GM19463 (cell line): Measurements from ENCODE around the gene LCE3E.

Experiments used
- ATAC-seq: cut with Tn5 transposase; IDR thresholded peaks from one replicate; pipeline ENCODE4 v1.9.1; 2021; ENCODE audit warnings: mild to moderate bottlenecking, moderate library complexity; ENCODE audit not compliant: unreplicated experiment

LCE3E gene

DNA sequence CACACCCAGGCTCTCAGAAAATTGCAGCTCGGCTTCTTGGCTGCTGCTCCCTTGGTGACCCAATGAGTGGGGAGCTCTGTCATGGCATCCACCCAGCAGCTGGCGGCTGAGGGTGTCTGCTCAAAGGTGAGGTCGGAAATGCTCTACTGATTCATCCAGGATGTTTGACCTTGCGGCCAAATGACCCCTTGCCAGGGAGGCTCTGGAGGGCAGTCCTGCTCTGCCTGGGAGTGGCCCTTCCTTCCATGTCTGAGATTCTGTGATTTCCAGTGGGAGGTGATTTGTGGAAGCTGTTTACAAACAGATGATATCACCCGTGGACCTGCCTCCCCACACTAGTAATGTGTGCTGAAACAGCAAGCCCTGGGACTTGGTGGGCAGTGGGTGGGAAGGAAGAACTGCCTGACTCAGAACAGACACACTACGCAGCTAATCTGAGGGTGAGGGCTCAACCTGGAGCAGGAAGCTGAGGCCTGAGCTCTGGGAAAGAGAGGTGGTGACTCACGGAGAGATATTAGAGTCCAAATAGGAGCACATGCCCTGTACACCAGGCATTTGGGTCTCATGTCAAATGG lies 49.3 kb downstream of the LCE3E start:
- no peak for ATAC-seq

DNA sequence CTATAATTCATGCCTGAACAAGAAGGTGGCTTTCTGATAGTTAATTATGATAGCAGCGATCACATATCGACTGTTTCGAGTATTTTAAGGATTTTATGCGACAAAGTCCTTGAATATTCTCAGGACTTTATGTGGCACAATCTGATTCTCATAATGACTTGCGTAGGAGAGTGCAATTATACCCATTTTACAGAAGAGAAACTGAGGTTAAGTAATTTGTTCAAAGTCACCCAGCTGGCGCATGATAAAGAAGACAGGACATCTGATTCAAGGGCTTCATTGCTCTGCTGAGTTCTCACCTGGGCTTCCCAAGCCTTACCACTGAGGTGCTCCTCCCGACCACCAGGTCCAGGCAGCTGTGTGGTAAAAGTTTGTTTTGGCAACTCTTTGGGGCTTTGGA lies 50.5 kb downstream of the LCE3E start:
- ATAC-seq, result no peak
